Fibroblast of lung (primary cell): ENCODE measurements around the gene TSPAN18. TPM values are rescaled to one million over a fixed set of nuclear protein-coding genes. Genes with fewer than 3 reads are reported as not detected.

Experiments
- DNase-seq, 2 donors: peaks; one replicate each; pipeline versions ENCODE4 v3.0.0 to v3.0.0-alpha.2; 2010; ENCODE audit warnings: low read depth in 2 of 2
- H2AFZ ChIP-seq: 2 replicates; pipeline ENCODE4 v1.5.1; 2012; ENCODE audit warnings: low read length, control low read depth, inconsistent platforms
- H3K27ac ChIP-seq: 2 replicates; pipeline ENCODE4 v1.5.1; 2011; ENCODE audit warnings: low read length, control low read depth; ENCODE audit not compliant: insufficient read depth
- H3K27me3 ChIP-seq: 2 replicates; pipeline ENCODE4 v1.5.1; 2011; ENCODE audit warnings: mild to moderate bottlenecking, low read length; ENCODE audit not compliant: control insufficient read depth, insufficient read depth
- H3K36me3 ChIP-seq: 2 replicates; pipeline ENCODE4 v1.5.1; 2011; ENCODE audit warnings: low read length; ENCODE audit not compliant: control insufficient read depth, insufficient read depth
- H3K4me1 ChIP-seq: 2 replicates; pipeline ENCODE4 v1.5.1; 2011; ENCODE audit warnings: low read length; ENCODE audit not compliant: control insufficient read depth, insufficient read depth; ENCODE audit errors: extremely low read depth
- H3K4me2 ChIP-seq: 2 replicates; pipeline ENCODE4 v1.5.1; 2011; ENCODE audit warnings: low read length, control low read depth; ENCODE audit not compliant: insufficient read depth; ENCODE audit errors: extremely low read depth
- H3K4me3 ChIP-seq, 4 experiments: fragments of 200-600 bp in 1 of 4; sonication (generic) in 1 of 4; replicated peaks in 1 of 4; 2 replicates each; pipeline ENCODE4 v1.5.1; 2011 to 2016; ENCODE audit warnings: low read length in 4 of 4, low read depth in 3 of 4, mild to moderate bottlenecking in 3 of 4, control low read depth in 2 of 4, inconsistent platforms in 1 of 4, mixed read lengths in 1 of 4; ENCODE audit not compliant: insufficient read depth in 1 of 4; ENCODE audit errors: control extremely low read depth in 1 of 4
- H3K79me2 ChIP-seq: 2 replicates; pipeline ENCODE4 v1.5.1; 2012; ENCODE audit warnings: mild to moderate bottlenecking, low read length, inconsistent platforms; ENCODE audit not compliant: control insufficient read depth, insufficient read depth
- H3K9ac ChIP-seq: 2 replicates; pipeline ENCODE4 v1.5.1; 2011; ENCODE audit warnings: mild to moderate bottlenecking, low read length, control low read depth; ENCODE audit not compliant: insufficient read depth
- H3K9me3 ChIP-seq: 2 replicates; pipeline ENCODE4 v1.5.1; 2012; ENCODE audit warnings: low read depth, low read length; ENCODE audit not compliant: control insufficient read depth, insufficient read depth
- H4K20me1 ChIP-seq: 2 replicates; pipeline ENCODE4 v1.5.1; 2011; ENCODE audit warnings: low read length; ENCODE audit not compliant: control insufficient read depth, insufficient read depth; ENCODE audit errors: extremely low read depth
- CTCF ChIP-seq, 2 donors: IDR thresholded peaks in 1 of 2; conservative IDR thresholded peaks in 1 of 2; 1 replicate in 1 of 2; 2 replicates in 1 of 2; pipeline ENCODE4 v1.5.1; 2011 to 2012; ENCODE audit warnings: low read length in 2 of 2, control low read depth in 1 of 2, inconsistent platforms in 1 of 2, low read depth in 1 of 2, mild to moderate bottlenecking in 1 of 2
- EZH2 ChIP-seq: IDR thresholded peaks from 2 replicates; pipeline ENCODE4 v1.5.1; 2012; ENCODE audit warnings: low read length, control low read depth, mild to moderate bottlenecking; ENCODE audit errors: missing control alignments
- polyA plus RNA-seq, 2 donors: library from polyadenylated mRNA; depleted of rRNA in 1 of 2; stranded (reverse) in 1 of 2; unstranded in 1 of 2; fragments of >200 nt; gene quantifications; 2 replicates each; pipeline ENCODE4 v1.2.1, GENCODE V29; 2011 to 2012; ENCODE audit warnings: missing spikeins in 1 of 2
- total RNA-seq: library from RNA; depleted of rRNA; stranded (reverse); fragments of >200 nt; gene quantifications from 2 replicates; pipeline ENCODE4 v1.2.1, GENCODE V29; 2014

TSPAN18 gene
- total and polyA plus RNA-seq, 2 donors (not counting 1 experiment from before 2014, with no cell fraction given), result 0.15 TPM; not detected in 1

GRCh38 chr11:44840085-44840478, 113.3 kb downstream of the TSPAN18 start:
- DNase-seq, result no peak
- no peaks in the 10 kb centered on the region for H3K79me2 ChIP-seq
- no peak overlapping the region for H3K9ac ChIP-seq
- no peaks in the 10 kb centered on the region for H4K20me1 ChIP-seq
- H3K36me3 ChIP-seq, result no peaks in the 10 kb centered on the region
- no peaks in the 10 kb centered on the region for H3K27me3 ChIP-seq
- H3K4me2 ChIP-seq, result no peak overlapping the region
- no peak overlapping the region for H3K27ac ChIP-seq
- no peak overlapping the region for H2AFZ ChIP-seq
- no peak for TF ChIP-seq CTCF (conservative IDR thresholded peaks at IDR 0.05 in 1 of 2, IDR thresholded peaks at IDR 0.05 in 1 of 2; ENCODE audit: low read depth in 1 of 2, low read length in 2 of 2)
- TF ChIP-seq EZH2, result no peak
- no peaks in the 10 kb centered on the region for H3K9me3 ChIP-seq
- no peak overlapping the region for H3K4me3 ChIP-seq
- H3K4me1 ChIP-seq, result peaks cover 12% of the 10 kb centered on the region

GRCh38 chr11:44840521-44841251, 113.9 kb downstream of the TSPAN18 start:
- Histone ChIP-seq H2AFZ (no peak overlapping the region), H3K79me2 (no peaks in the 10 kb centered on the region), H3K4me3 (no peak overlapping the region), H3K9me3 (no peaks in the 10 kb centered on the region), H4K20me1 (no peaks in the 10 kb centered on the region), H3K4me1 (peaks cover 12% of the 10 kb centered on the region), H3K9ac (no peak overlapping the region), H3K27ac (no peak overlapping the region), H3K36me3 (no peaks in the 10 kb centered on the region), H3K27me3 (no peaks in the 10 kb centered on the region), H3K4me2 (no peak overlapping the region)
- DNase-seq, result peak in 1 of 2 donors; percentile 28
- no peak for TF ChIP-seq EZH2
- no peak for TF ChIP-seq CTCF (conservative IDR thresholded peaks at IDR 0.05 in 1 of 2, IDR thresholded peaks at IDR 0.05 in 1 of 2; ENCODE audit: low read depth in 1 of 2, low read length in 2 of 2)

- TF ChIP-seq EZH2 (no peak), CTCF (conservative IDR thresholded peaks at IDR 0.05 in 1 of 2, IDR thresholded peaks at IDR 0.05 in 1 of 2; ENCODE audit: low read depth in 1 of 2, low read length in 2 of 2) (no peak)
- Histone ChIP-seq H3K4me2 (peak overlapping the region; percentile 33), H3K9me3 (no peaks in the 10 kb centered on the region), H3K9ac (no peak overlapping the region), H3K27ac (peak overlapping the region; percentile 82), H4K20me1 (no peaks in the 10 kb centered on the region), H3K4me1 (peaks cover 12% of the 10 kb centered on the region), H3K36me3 (no peaks in the 10 kb centered on the region), H3K27me3 (no peaks in the 10 kb centered on the region), H3K79me2 (no peaks in the 10 kb centered on the region), H2AFZ (no peak overlapping the region), H3K4me3 (no peak overlapping the region)
- DNase-seq, result peak; percentile 65 to 96
Measured at GRCh38 chr11:44842220-44842619, 115.5 kb downstream of the TSPAN18 start.
